GM12878 (cell line): ENCODE results near the gene CCBE1. TPM values are rescaled to one million over a fixed set of nuclear protein-coding genes. Genes with fewer than 3 reads are reported as not detected.

Experiments used
- ATAC-seq: fragments of 200-7000 bp; cut with Tn5 transposase; 3 replicates; pipeline ENCODE4 v1.9.1; 2020; ENCODE audit warnings: mild to moderate bottlenecking, moderate library complexity
- BruUV-seq: library from RNA; stranded (reverse); fragments of 400-500 nt; replicated peaks from 2 replicates; lab custom pipeline; 2021; lab: Mats Ljungman, UMichigan
- CTCF ChIA-PET: fragments of 300-600 bp; sonication (Branson Sonifier 250); formaldehyde crosslinking; extraction: SDS; loops from one replicate; lab custom pipeline; 2021; ENCODE audit warnings: inconsistent platforms; lab: Yijun Ruan, JAX
- POLR2A ChIA-PET: fragments of 350-600 bp; formaldehyde crosslinking; extraction: SDS; loops from one replicate; lab custom pipeline; 2021; ENCODE audit warnings: inconsistent platforms; lab: Charles Lee
- RAD21 ChIA-PET: fragments of 300-600 bp; sonication (Branson Sonifier 250); formaldehyde crosslinking; loops from one replicate; lab custom pipeline; 2023; ENCODE audit warnings: antibody characterized with exemption; ENCODE audit not compliant: unreplicated experiment; lab: Charles Lee
- SMC1A ChIA-PET: fragments of 300-600 bp; sonication (Branson Sonifier 250); formaldehyde crosslinking; loops from one replicate; lab custom pipeline; 2023; ENCODE audit not compliant: unreplicated experiment, uncharacterized antibody; lab: Charles Lee
- DNase-seq: peaks from one replicate; pipeline ENCODE4 v3.0.0-alpha.2; 2011; ENCODE audit warnings: low read depth, low spot score
- FAIRE-seq: peaks from 3 replicates; lab custom pipeline; 2011; peaks lifted over from hg19 to GRCh38; lab: Jason Lieb, UNC
- H2AFZ ChIP-seq: 2 replicates; pipeline ENCODE4 v1.6.0; 2011; ENCODE audit warnings: low read depth, low read length, control low read depth; ENCODE audit not compliant: control insufficient read depth
- H3K27ac ChIP-seq: 2 replicates; pipeline ENCODE4 v1.5.1; 2011; ENCODE audit warnings: control low read depth; ENCODE audit not compliant: control insufficient read depth, insufficient read depth
- H3K27me3 ChIP-seq, 2 experiments: replicated peaks in 1 of 2; 2 replicates each; pipeline versions ENCODE4 v1.6.0 to v1.6.1; 2011; ENCODE audit warnings: low read length in 1 of 2; ENCODE audit not compliant: control insufficient read depth in 2 of 2, insufficient read depth in 2 of 2
- H3K36me3 ChIP-seq, 2 experiments: 2 replicates each; pipeline ENCODE4 v1.5.1; 2011; ENCODE audit warnings: low read length in 1 of 2; ENCODE audit not compliant: control insufficient read depth in 2 of 2, insufficient read depth in 2 of 2
- H3K4me1 ChIP-seq: 2 replicates; pipeline ENCODE4 v1.6.1; 2011; ENCODE audit warnings: mild to moderate bottlenecking, low read length, moderate library complexity, mixed read lengths; ENCODE audit not compliant: control insufficient read depth, insufficient read depth
- H3K4me2 ChIP-seq: 2 replicates; pipeline ENCODE4 v1.6.0; 2011; ENCODE audit warnings: control low read depth; ENCODE audit not compliant: control insufficient read depth, insufficient read depth
- H3K4me3 ChIP-seq: fragments of 200-600 bp; sonication (generic); 2 replicates; pipeline ENCODE4 v1.5.1; 2016
- H3K79me2 ChIP-seq: 2 replicates; pipeline ENCODE4 v1.6.0; 2011; ENCODE audit warnings: low read length; ENCODE audit not compliant: control insufficient read depth, insufficient read depth
- H3K9ac ChIP-seq: 2 replicates; pipeline ENCODE4 v1.8.0; 2011; ENCODE audit warnings: low read length, control low read depth, mixed read lengths; ENCODE audit not compliant: control insufficient read depth, insufficient read depth
- H3K9me3 ChIP-seq: replicated peaks from 3 replicates; pipeline ENCODE4 v1.5.1; 2011; ENCODE audit warnings: mild to moderate bottlenecking, low read length; ENCODE audit not compliant: control insufficient read depth, insufficient read depth
- H4K20me1 ChIP-seq: 2 replicates; pipeline ENCODE4 v1.6.0; 2011; ENCODE audit not compliant: control insufficient read depth, insufficient read depth
- FOXM1 ChIP-seq: IDR thresholded peaks from 2 replicates; pipeline ENCODE4 v1.6.1; 2012; ENCODE audit warnings: low read depth, mild to moderate bottlenecking, inconsistent platforms, low read length, moderate library complexity
- JUNB ChIP-seq: IDR thresholded peaks from 2 replicates; pipeline ENCODE4 v1.6.1; 2016; ENCODE audit warnings: antibody characterized with exemption, mild to moderate bottlenecking
- KLF5 ChIP-seq: fragments of 450-650 bp; IDR thresholded peaks from 2 replicates; pipeline ENCODE4 v1.6.1; 2014; ENCODE audit warnings: mild to moderate bottlenecking; ENCODE audit not compliant: partially characterized antibody
- NR2C2 ChIP-seq: IDR thresholded peaks from 2 replicates; pipeline ENCODE4 v1.6.1; 2011; ENCODE audit warnings: borderline replicate concordance, low read depth; ENCODE audit not compliant: control insufficient read depth, insufficient read length
- PAX5 ChIP-seq: IDR thresholded peaks from 2 replicates; pipeline ENCODE4 v1.6.1; 2011; ENCODE audit warnings: low read depth, low read length, borderline replicate concordance
- POLR2A ChIP-seq: IDR thresholded peaks from 2 replicates; pipeline ENCODE4 v1.6.1; 2011; ENCODE audit warnings: low read depth, mild to moderate bottlenecking, low read length
- PRDM15 ChIP-seq: fragments of 450-650 bp; formaldehyde crosslinking; IDR thresholded peaks from 2 replicates; pipeline ENCODE4 v1.4.0; 2020; ENCODE audit warnings: mild to moderate bottlenecking, moderate library complexity
- RAD21 ChIP-seq: IDR thresholded peaks from 2 replicates; pipeline ENCODE4 v1.6.1; 2011; ENCODE audit warnings: mild to moderate bottlenecking, low read depth, low read length, moderate library complexity; ENCODE audit not compliant: insufficient read depth
- RCOR1 ChIP-seq: conservative IDR thresholded peaks from 2 replicates; pipeline ENCODE4 v1.6.1; 2012; ENCODE audit warnings: low read depth, low read length, improper control_type of control experiment
- SKIL ChIP-seq: fragments of 450-650 bp; IDR thresholded peaks from 2 replicates; pipeline ENCODE4 v1.6.1; 2017; ENCODE audit warnings: mild to moderate bottlenecking, low read depth, inconsistent platforms; ENCODE audit not compliant: poor library complexity, severe bottlenecking
- SMAD1 ChIP-seq: fragments of 450-650 bp; IDR thresholded peaks from 2 replicates; pipeline ENCODE4 v1.6.1; 2018; ENCODE audit warnings: mild to moderate bottlenecking, low read depth; ENCODE audit not compliant: partially characterized antibody
- SP1 ChIP-seq: IDR thresholded peaks from one replicate; pipeline ENCODE4 v1.6.1; 2011; ENCODE audit warnings: low read depth, low read length
- SUZ12 ChIP-seq: fragments of 200-600 bp; sonication (generic); IDR thresholded peaks from one replicate; pipeline ENCODE4 v1.6.1; 2018; ENCODE audit warnings: antibody characterized with exemption, mild to moderate bottlenecking; ENCODE audit not compliant: unreplicated experiment
- TCF3 ChIP-seq: IDR thresholded peaks from 2 replicates; pipeline ENCODE4 v1.6.1; 2012; ENCODE audit warnings: low read depth, mild to moderate bottlenecking, low read length, borderline replicate concordance; ENCODE audit not compliant: insufficient read depth
- YBX1 ChIP-seq: fragments of 450-650 bp; IDR thresholded peaks from 2 replicates; pipeline ENCODE4 v1.6.1; 2016; ENCODE audit warnings: antibody characterized with exemption
- ZNF687 ChIP-seq: fragments of 450-650 bp; IDR thresholded peaks from 2 replicates; pipeline ENCODE4 v1.6.1; 2017; ENCODE audit warnings: mild to moderate bottlenecking, moderate library complexity
- WGBS: methylation state at CpG from one replicate; pipeline ENCODE4 v1.1.6; 2016; ENCODE audit warnings: low lambda C conversion rate; ENCODE audit not compliant: insufficient replicate concordance, insufficient coverage; ENCODE audit errors: missing lambda C conversion rate; 5-methylcytosine and 5-hydroxymethylcytosine counted together
- in situ Hi-C: fragments of 300-500 bp; cut with MboI; formaldehyde crosslinking; loops from 9 replicates; pipeline ENCODE4 v1.14.3; 2018; ENCODE audit warnings: mixed read lengths
- intact Hi-C: fragments of 100-400 bp; cut with micrococcal nuclease; formaldehyde crosslinking; loops from one replicate; pipeline ENCODE4 v1.14.2; 2022; ENCODE audit not compliant: unreplicated experiment
- polyA plus RNA-seq, 11 experiments: library from polyadenylated mRNA; depleted of rRNA in 4 of 11; unstranded in 6 of 11; stranded (reverse) in 5 of 11; fragments of >200 nt; fragmentation: Nextera tagmentation in 4 of 11; fragmentation: Illumina TruSeq in 1 of 11; extraction: Ambion mirVana in 4 of 11; extraction: Trizol in 1 of 11; gene quantifications; 1 replicate in 1 of 11; 2 replicates in 10 of 11; pipeline versions ENCODE4 v1.2.1 to v1.2.3, GENCODE V29; 2011 to 2016; ENCODE audit warnings: inconsistent platforms in 2 of 11, missing spikeins in 2 of 11, low read depth in 1 of 11
- total RNA-seq, 4 experiments: library from RNA; depleted of rRNA in 3 of 4; stranded (reverse); fragments of >200 nt in 3 of 4; fragmentation: Illumina TruSeq in 1 of 4; extraction: Trizol in 1 of 4; gene quantifications; 2 replicates each; pipeline versions ENCODE4 v1.2.1 to v1.2.3, GENCODE V29; 2013 to 2021

Gene CCBE1
- total and polyA plus RNA-seq, 10 of the 15 experiments (the other 5 are each of a cell fraction or from before 2014, with no cell fraction given): 0.03 to 0.49 (median 0.04) TPM; not detected in 7

- no TSS peak for BruUV-seq
- 17% methylated on average over 3 of the region's 3 CpGs for WGBS
- SMC1A ChIA-PET: no interaction called here
- TF ChIP-seq SP1: no peak
- TF ChIP-seq SMAD1: no peak
- no peak for TF ChIP-seq RAD21
- TF ChIP-seq YBX1: no peak
- TF ChIP-seq PAX5: no peak
- TF ChIP-seq RCOR1: no peak
- TF ChIP-seq TCF3: no peak
- TF ChIP-seq PRDM15 (CRISPR knock-in tag): no peak
- TF ChIP-seq KLF5: no peak
- no peak for TF ChIP-seq FOXM1
- TF ChIP-seq POLR2A: no peak
- TF ChIP-seq NR2C2: no peak
- TF ChIP-seq JUNB: no peak
- no peak for TF ChIP-seq SUZ12
- TF ChIP-seq ZNF687: no peak
- TF ChIP-seq SKIL: no peak
Measured at GRCh38 chr18:59743566-59743965, 46.3 kb upstream of the CCBE1 start.

More at GRCh38 chr18:59743566-59743965, 46.3 kb upstream of the CCBE1 start:
- no peak for ATAC-seq
- in situ Hi-C loops: no loop called here
- Histone ChIP-seq H3K4me1 (no peaks in the 10 kb centered on the region), H3K36me3 (no peaks in the 10 kb centered on the region), H4K20me1 (no peaks in the 10 kb centered on the region), H3K27ac (no peak overlapping the region), H3K27me3 (no peaks in the 10 kb centered on the region; a peak in 1 of 4 replicates), H2AFZ (no peak overlapping the region), H3K9me3 (no peaks in the 10 kb centered on the region), H3K4me2 (no peak overlapping the region), H3K9ac (no peak overlapping the region), H3K79me2 (no peaks in the 10 kb centered on the region), H3K4me3 (no peak overlapping the region)
- ChIA-PET POLR2A (no interaction called here), CTCF (no interaction called here), RAD21 (no interaction called here)
- intact Hi-C loops: no loop called here
- DNase-seq: no peak
- FAIRE-seq: no peak
